WERI-Rb-1 (cell line): ENCODE data around the gene MRPL44.

Source experiments
- DNase-seq: peaks from one replicate; pipeline ENCODE4 v3.0.0-alpha.2; 2020
- H3K27ac ChIP-seq: fragments of 250-450 bp; sonication (Bioruptor Pico); 2 replicates; pipeline ENCODE4 v1.5.1; 2020; ENCODE audit warnings: mild to moderate bottlenecking, moderate library complexity
- H3K27me3 ChIP-seq: fragments of 250-450 bp; sonication (Bioruptor Pico); 2 replicates; pipeline ENCODE4 v1.5.1; 2021; ENCODE audit warnings: mild to moderate bottlenecking, low read depth, moderate library complexity; ENCODE audit not compliant: insufficient read depth, severe bottlenecking
- H3K36me3 ChIP-seq: fragments of 250-450 bp; sonication (Bioruptor Pico); 2 replicates; pipeline ENCODE4 v1.5.1; 2020; ENCODE audit warnings: mild to moderate bottlenecking, moderate library complexity
- H3K4me3 ChIP-seq: 2 replicates; pipeline ENCODE4 v1.5.1; 2011; ENCODE audit warnings: low read depth, mild to moderate bottlenecking, control low read depth, low read length
- H3K9me3 ChIP-seq: fragments of 250-450 bp; sonication (Bioruptor Pico); 2 replicates; pipeline ENCODE4 v1.5.1; 2021; ENCODE audit warnings: mild to moderate bottlenecking, moderate library complexity; ENCODE audit not compliant: severe bottlenecking
- TF ChIP-seq, protein P1 (sequence below): IDR thresholded peaks from 2 replicates; pipeline ENCODE4 v1.5.1; 2011; ENCODE audit warnings: low read depth, mild to moderate bottlenecking, control low read depth, inconsistent platforms, low read length

The MRPL44 gene

DNA sequence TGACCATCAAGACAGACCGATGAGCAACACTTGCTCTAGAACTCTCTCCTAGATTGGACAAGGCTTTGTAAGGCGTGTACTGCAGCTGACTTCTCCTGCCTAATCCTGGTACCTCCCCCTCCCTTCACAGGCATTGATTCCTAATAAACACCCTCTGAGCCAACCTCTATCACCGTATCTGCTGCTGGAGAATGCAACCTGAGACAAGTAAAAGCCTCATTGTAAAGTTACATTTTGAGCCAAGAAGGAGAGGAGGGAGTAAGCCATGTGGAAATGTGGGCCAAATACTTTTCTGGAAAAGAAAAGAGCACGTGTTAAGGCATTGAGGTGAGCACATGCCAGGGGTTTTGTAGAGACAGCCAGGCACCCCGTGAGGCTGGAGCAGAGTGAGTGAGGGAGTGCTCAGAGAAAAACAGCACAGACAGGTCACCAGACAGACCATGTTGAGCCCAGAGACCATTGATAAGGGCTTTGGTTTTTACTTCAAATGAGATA lies 9.5 kb upstream of the MRPL44 start:
- Histone ChIP-seq H3K27me3 (no peaks in the 10 kb centered on the region), H3K4me3 (no peak overlapping the region), H3K9me3 (no peaks in the 10 kb centered on the region), H3K36me3 (no peaks in the 10 kb centered on the region; the same call in 1 of the 2 replicates), H3K27ac (no peak overlapping the region)
- peak; percentile 30 for DNase-seq
- TF ChIP-seq, protein P1, sequence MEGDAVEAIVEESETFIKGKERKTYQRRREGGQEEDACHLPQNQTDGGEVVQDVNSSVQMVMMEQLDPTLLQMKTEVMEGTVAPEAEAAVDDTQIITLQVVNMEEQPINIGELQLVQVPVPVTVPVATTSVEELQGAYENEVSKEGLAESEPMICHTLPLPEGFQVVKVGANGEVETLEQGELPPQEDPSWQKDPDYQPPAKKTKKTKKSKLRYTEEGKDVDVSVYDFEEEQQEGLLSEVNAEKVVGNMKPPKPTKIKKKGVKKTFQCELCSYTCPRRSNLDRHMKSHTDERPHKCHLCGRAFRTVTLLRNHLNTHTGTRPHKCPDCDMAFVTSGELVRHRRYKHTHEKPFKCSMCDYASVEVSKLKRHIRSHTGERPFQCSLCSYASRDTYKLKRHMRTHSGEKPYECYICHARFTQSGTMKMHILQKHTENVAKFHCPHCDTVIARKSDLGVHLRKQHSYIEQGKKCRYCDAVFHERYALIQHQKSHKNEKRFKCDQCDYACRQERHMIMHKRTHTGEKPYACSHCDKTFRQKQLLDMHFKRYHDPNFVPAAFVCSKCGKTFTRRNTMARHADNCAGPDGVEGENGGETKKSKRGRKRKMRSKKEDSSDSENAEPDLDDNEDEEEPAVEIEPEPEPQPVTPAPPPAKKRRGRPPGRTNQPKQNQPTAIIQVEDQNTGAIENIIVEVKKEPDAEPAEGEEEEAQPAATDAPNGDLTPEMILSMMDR = no peak

DNA sequence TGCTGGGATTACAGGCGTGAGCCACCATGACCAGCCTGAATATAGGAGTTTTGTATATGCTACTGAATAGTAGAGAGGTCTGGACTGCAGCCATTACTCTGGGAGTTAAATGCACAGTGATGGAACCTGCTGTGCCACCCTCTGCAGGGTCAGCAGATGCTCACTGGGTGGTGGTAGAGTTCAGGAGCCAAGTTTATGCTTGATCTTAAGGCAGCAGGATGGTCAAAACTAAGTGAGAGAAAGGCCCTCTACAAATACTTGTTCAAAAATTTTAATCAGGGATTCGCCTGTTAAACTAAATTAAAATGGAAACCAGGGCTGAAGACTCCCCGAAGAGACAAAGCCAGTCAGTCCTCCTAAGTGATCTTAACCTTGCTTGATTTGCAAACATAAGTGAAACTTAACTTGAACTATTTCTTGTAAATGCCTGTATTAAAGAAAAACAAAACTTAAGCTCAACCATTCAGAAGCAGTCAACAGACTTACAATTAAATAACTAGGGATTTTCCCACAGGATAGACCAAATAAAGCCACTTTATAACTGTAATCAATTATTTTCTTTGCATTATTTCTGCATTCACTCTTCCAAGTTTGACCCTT lies 7.9 kb upstream of the MRPL44 start:
- no peak overlapping the region for H3K4me3 ChIP-seq
- DNase-seq = no peak
- no peaks in the 10 kb centered on the region for H3K36me3 ChIP-seq
- no peaks in the 10 kb centered on the region for H3K9me3 ChIP-seq
- TF ChIP-seq, protein P1 = no peak
- no peaks in the 10 kb centered on the region for H3K27me3 ChIP-seq
- no peak overlapping the region for H3K27ac ChIP-seq

DNA sequence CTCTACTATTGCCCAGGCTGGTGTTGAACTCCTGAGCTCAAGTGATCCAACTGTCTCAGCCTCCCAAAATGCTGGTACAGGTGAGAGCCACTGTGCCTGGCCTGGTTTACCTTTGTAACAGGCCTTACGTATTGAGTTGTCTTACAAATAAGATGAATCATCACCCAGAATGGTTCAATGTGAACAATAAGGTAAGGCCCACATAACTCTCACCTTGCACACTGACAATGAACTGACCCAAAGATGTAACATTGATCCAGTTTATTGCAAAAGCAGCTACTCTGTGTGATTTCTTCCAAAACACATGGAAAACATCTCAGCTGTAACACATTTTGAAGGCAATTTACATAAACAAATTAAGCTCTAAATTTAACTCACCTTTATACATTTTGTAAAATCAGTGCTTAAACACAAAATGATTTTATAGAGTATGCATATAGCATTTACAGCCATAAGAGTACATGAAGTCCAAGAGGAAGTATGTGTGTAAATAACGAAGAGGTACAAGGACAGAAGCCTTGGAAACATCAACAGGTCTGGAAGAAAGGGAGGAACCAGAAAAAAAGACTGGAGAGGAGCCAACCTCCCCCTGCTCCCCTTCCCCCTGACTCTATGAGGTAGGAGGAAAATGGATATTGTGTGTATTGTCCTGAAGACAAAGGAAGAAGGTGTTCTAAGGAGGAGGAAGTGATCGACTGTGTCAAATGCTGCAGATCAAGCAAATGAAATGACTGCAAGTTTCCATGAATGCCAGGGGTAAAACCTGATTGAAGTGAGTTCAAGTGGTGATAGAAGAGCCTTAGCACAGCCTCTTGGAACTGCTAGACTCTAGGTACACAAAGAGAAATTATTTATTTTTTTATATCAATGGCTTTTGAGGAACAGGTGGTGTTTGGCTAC lies 6.6 kb upstream of the MRPL44 start:
- H3K27ac ChIP-seq = peak overlapping the region; percentile 23; the same call in 1 of the 2 replicates
- H3K36me3 ChIP-seq = no peaks in the 10 kb centered on the region
- DNase-seq = no peak
- H3K4me3 ChIP-seq = no peak overlapping the region
- no peaks in the 10 kb centered on the region for H3K9me3 ChIP-seq
- no peaks in the 10 kb centered on the region for H3K27me3 ChIP-seq
- TF ChIP-seq, protein P1 = no peak

DNA sequence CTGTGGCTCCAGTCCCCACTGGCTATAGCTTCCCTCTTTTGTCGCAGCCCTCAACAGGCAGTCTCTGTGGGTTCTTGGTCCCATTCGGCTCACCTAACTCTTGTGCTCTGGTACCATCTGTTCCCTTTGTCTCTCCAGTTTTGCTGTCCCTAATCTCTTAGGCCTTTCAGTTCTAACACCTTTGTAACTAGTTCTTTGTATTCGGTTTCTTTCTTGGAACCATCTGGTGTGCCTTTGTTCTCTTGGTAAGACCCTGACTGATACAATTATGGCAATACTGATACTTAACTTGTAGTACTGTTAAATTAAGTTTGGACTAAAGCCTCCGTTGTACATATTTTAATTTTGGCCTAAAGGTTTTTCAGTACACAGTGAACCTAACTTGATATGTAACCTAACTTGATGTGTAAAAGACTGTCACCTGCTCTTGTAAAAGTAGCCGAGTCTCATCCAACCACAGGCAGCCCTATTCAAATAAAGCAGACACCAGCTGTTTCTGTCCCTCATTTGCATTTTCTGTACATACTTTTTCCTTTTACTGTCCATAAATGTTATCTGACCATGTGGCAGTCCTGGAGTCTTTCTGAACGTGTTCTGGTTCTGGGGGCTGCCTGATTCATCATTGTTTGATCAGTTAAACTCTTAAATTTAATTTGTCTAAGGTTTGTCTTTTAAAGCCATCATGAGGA lies 4.8 kb upstream of the MRPL44 start:
- Histone ChIP-seq H3K27me3 (no peaks in the 10 kb centered on the region), H3K36me3 (peaks cover 1% of the 10 kb centered on the region), H3K4me3 (no peak overlapping the region; the same call in 1 of the 2 replicates), H3K27ac (peak overlapping the region; percentile 91), H3K9me3 (no peaks in the 10 kb centered on the region)
- DNase-seq = peak; percentile 63
- TF ChIP-seq, protein P1 = no peak

DNA sequence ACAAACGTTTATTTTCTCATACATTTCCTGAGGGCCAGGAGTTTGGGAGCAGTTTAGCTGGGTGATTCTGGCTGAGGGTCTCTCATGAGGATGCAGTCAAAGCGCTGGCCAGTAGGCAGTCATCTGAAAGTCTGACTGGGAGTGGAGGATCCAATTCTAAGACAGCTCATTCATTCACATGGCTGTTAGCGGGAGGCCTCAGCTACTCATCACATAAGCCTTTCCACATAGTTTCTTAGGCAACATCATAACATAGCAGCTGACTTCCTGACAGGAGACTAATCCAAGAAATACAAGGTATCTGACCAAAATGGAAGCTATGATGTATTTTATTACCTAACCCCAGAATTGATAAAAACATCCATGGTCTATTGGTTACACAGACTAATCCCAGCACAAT lies 2.9 kb upstream of the MRPL44 start:
- H3K27ac ChIP-seq = no peak overlapping the region
- H3K4me3 ChIP-seq = no peak overlapping the region
- no peaks in the 10 kb centered on the region for H3K9me3 ChIP-seq
- no peaks in the 10 kb centered on the region for H3K27me3 ChIP-seq
- peaks cover 11% of the 10 kb centered on the region for H3K36me3 ChIP-seq
- DNase-seq = no peak
- TF ChIP-seq, protein P1 = no peak
